Measurements from ENCODE around the gene LRRC10B.
A peak's percentile ranks its signal among the peaks of the same experiment; 100 is the strongest.

Gene LRRC10B

DNA sequence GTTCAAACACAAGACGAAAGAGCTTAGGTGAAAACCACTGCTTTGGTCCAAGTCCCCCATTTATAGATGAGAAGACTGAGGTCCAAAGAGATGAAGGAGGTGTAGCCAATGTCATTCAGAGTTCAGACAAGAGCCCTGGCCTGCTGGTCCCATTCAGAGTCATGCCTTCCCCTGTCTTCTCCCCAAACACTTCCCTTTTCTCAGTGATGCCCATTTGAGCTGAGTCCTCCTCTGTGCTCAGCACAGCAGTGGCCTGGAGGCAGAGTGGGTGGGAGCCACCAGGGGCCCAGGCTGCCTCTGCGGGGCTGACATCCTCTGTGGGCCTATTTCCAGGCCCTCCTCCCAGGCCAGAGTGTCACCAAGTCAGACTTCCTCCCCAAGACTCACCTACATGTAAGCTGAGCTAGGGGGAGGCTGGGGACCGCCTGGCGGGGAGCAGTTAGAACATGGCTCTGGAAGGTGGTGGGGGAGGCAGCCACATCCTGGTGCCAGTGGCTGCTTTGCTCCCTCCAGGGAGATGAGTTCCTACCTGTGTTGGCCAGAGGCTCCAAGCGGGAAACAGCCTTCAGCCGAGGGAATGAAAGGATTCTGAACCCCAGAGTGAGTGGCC lies 22.4 kb upstream of the LRRC10B start:
- Histone ChIP-seq H3K9me3 (ENCODE audit: control insufficient read depth, low read length) (no peaks in the 10 kb centered on the region), H3K9ac (no peak overlapping the region), H3K4me1 (peaks cover 21% of the 10 kb centered on the region), H3K79me2 (no peaks in the 10 kb centered on the region), H3K27ac (no peak overlapping the region), H3K36me3 (ENCODE audit: control insufficient read depth, insufficient read depth, low read length) (no peaks in the 10 kb centered on the region), H2AFZ (no peak overlapping the region), H3K4me2 (ENCODE audit: low read length) (no peak overlapping the region), H3K4me3 (ENCODE audit: low read depth, low read length) (no peak overlapping the region), H3K27me3 (ENCODE audit: control insufficient read depth, insufficient read depth, low read length) (no peaks in the 10 kb centered on the region)
- TF ChIP-seq, protein P1, sequence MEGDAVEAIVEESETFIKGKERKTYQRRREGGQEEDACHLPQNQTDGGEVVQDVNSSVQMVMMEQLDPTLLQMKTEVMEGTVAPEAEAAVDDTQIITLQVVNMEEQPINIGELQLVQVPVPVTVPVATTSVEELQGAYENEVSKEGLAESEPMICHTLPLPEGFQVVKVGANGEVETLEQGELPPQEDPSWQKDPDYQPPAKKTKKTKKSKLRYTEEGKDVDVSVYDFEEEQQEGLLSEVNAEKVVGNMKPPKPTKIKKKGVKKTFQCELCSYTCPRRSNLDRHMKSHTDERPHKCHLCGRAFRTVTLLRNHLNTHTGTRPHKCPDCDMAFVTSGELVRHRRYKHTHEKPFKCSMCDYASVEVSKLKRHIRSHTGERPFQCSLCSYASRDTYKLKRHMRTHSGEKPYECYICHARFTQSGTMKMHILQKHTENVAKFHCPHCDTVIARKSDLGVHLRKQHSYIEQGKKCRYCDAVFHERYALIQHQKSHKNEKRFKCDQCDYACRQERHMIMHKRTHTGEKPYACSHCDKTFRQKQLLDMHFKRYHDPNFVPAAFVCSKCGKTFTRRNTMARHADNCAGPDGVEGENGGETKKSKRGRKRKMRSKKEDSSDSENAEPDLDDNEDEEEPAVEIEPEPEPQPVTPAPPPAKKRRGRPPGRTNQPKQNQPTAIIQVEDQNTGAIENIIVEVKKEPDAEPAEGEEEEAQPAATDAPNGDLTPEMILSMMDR (IDR thresholded peaks at IDR 0.05), result no peak

DNA sequence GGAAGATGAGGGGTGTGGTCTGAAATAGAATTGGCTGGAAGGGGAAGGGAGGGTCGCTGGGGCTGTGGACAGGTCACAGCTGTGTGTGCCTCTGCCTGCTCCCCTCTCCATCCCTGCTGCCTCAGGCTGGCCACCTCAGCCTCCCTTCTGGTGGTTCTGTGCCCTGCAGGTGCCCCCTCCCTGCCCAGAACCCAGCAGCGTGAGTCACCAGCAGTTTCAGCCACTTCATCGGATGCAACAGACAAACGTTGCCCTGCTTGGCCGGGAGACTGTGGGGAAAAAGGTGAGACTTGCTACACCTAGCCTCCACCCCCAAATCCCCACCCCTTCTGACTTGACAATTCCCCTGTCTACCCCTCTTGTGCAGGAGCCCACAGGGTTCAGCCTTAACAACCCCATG lies 21.8 kb upstream of the LRRC10B start:
- Histone ChIP-seq H2AFZ (no peak overlapping the region), H3K4me1 (peaks cover 25% of the 10 kb centered on the region), H3K36me3 (ENCODE audit: control insufficient read depth, insufficient read depth, low read length) (no peaks in the 10 kb centered on the region), H3K27ac (no peak overlapping the region), H3K4me3 (ENCODE audit: low read depth, low read length) (no peak overlapping the region), H3K4me2 (ENCODE audit: low read length) (no peak overlapping the region), H3K27me3 (ENCODE audit: control insufficient read depth, insufficient read depth, low read length) (no peaks in the 10 kb centered on the region), H3K9me3 (ENCODE audit: control insufficient read depth, low read length) (no peaks in the 10 kb centered on the region), H3K9ac (no peak overlapping the region), H3K79me2 (no peaks in the 10 kb centered on the region)
- TF ChIP-seq, protein P1 (IDR thresholded peaks at IDR 0.05), result no peak

GRCh38 chr11:61487342-61488025 lies 21.1 kb upstream of the LRRC10B start:
- Histone ChIP-seq H3K27ac (peak overlapping the region; percentile 99), H3K9me3 (ENCODE audit: control insufficient read depth, low read length) (no peaks in the 10 kb centered on the region), H2AFZ (no peak overlapping the region), H3K36me3 (ENCODE audit: control insufficient read depth, insufficient read depth, low read length) (no peaks in the 10 kb centered on the region), H3K4me1 (peaks cover 25% of the 10 kb centered on the region), H3K79me2 (no peaks in the 10 kb centered on the region), H3K9ac (no peak overlapping the region), H3K27me3 (ENCODE audit: control insufficient read depth, insufficient read depth, low read length) (no peaks in the 10 kb centered on the region), H3K4me2 (ENCODE audit: low read length) (no peak overlapping the region), H3K4me3 (ENCODE audit: low read depth, low read length) (no peak overlapping the region)
- TF ChIP-seq, protein P1 (IDR thresholded peaks at IDR 0.05), result no peak

- H3K4me3 ChIP-seq (ENCODE audit: low read depth, low read length), result peak overlapping the region; percentile 33
- H3K36me3 ChIP-seq (ENCODE audit: control insufficient read depth, insufficient read depth, low read length), result no peaks in the 10 kb centered on the region
- no peaks in the 10 kb centered on the region for H3K79me2 ChIP-seq
- H3K27me3 ChIP-seq (ENCODE audit: control insufficient read depth, insufficient read depth, low read length), result no peaks in the 10 kb centered on the region
- TF ChIP-seq, protein P1 (IDR thresholded peaks at IDR 0.05), result no peak
- peak overlapping the region; percentile 42 for H2AFZ ChIP-seq
- no peak overlapping the region for H3K9ac ChIP-seq
- H3K4me2 ChIP-seq (ENCODE audit: low read length), result peak overlapping the region; percentile 75
- H3K4me1 ChIP-seq, result peaks cover 25% of the 10 kb centered on the region
- peak overlapping the region; percentile 99 for H3K27ac ChIP-seq
- no peaks in the 10 kb centered on the region for H3K9me3 ChIP-seq (ENCODE audit: control insufficient read depth, low read length)
Observed at GRCh38 chr11:61488651-61489291, 19.8 kb upstream of the LRRC10B start.

All from parathyroid adenoma (tissue), 2 donors.